Naive thymus-derived CD8-positive, alpha-beta T cell (primary cell): Measurements from ENCODE around the gene PRL. TPM values are rescaled to one million over a fixed set of nuclear protein-coding genes. Genes with fewer than 3 reads are reported as not detected.

Experiments
- ATAC-seq, 2 donors: fragments of 150-1000 bp; cut with Tn5 transposase in 1 of 2; sonication (Bioruptor Pico), chemical (Tn5 transposase) in 1 of 2; 1 replicate in 1 of 2; 2 replicates in 1 of 2; pipeline ENCODE4 v1.10.0; 2021; ENCODE audit warnings: mild to moderate bottlenecking in 2 of 2, moderate library complexity in 2 of 2
- POLR2A ChIA-PET: fragments of 350-600 bp; sonication (Branson Sonifier 250); formaldehyde crosslinking; loops from one replicate; lab custom pipeline; 2021; ENCODE audit warnings: antibody characterized with exemption; lab: Charles Lee
- DNase-seq, 10 donors: peaks; one replicate each; pipeline versions ENCODE4 v3.0.0 to v3.0.0-alpha.2; 2020 to 2022
- H3K27ac Mint-ChIP-seq, 10 donors: one replicate each; pipeline ENCODE4 v1.8.0; 2020 to 2022; ENCODE audit warnings: mild to moderate bottlenecking in 10 of 10, mixed read lengths in 10 of 10, moderate library complexity in 4 of 10, inconsistent platforms in 1 of 10
- H3K27me3 Mint-ChIP-seq, 5 donors: one replicate each; pipeline ENCODE4 v1.8.0; 2021 to 2022; ENCODE audit warnings: mixed read lengths in 5 of 5
- H3K36me3 Mint-ChIP-seq, 3 donors: one replicate each; pipeline ENCODE4 v1.8.0; 2020 to 2022; ENCODE audit warnings: mixed read lengths in 3 of 3, mild to moderate bottlenecking in 2 of 3, inconsistent platforms in 1 of 3
- H3K4me1 Mint-ChIP-seq, 4 donors: one replicate each; pipeline ENCODE4 v1.8.0; 2021 to 2022; ENCODE audit warnings: mixed read lengths in 4 of 4
- H3K4me3 Mint-ChIP-seq, 10 donors: one replicate each; pipeline ENCODE4 v1.8.0; 2020 to 2022; ENCODE audit warnings: mild to moderate bottlenecking in 10 of 10, mixed read lengths in 10 of 10, moderate library complexity in 6 of 10, inconsistent platforms in 1 of 10
- H3K9me3 Mint-ChIP-seq, 9 donors: one replicate each; pipeline ENCODE4 v1.8.0; 2020 to 2022; ENCODE audit warnings: mixed read lengths in 9 of 9, mild to moderate bottlenecking in 3 of 9, inconsistent platforms in 1 of 9, moderate library complexity in 1 of 9
- polyA plus RNA-seq, 3 donors: library from polyadenylated mRNA; unstranded; fragments of 300-500 nt; fragmentation: Illumina TruSeq; gene quantifications; one replicate each; pipeline ENCODE4 v1.2.3, GENCODE V29; 2021
- total RNA-seq, 8 experiments: library from RNA in 2 of 8; stranded (reverse) in 2 of 8; gene quantifications; one replicate each; pipeline ENCODE4 v1.2.3 and lab custom pipeline; 2021 to 2026

PRL gene
- under 1 TPM; 0.30 to 0.57 TPM for total RNA-seq
- 1 to 10 TPM; 2.0 to 2.6 (median 2.4) TPM for polyA plus RNA-seq
- total RNA-seq (lab: John Stamatoyannopoulos, UW), result 0 to 1.6 (median 0.62) reads per million in 6 experiments

GRCh38 chr6:22296936-22297335 lies at the start of gene PRL:
PRL (minus strand) TSS chr6:22297036; CDS start chr6:22296982, 54 bp downstream.
- Mint-ChIP-seq H3K36me3 (no peaks in the 10 kb centered on the region), H3K27ac (no peak within 1 kb of the TSS), H3K9me3 (peaks cover 0 to 2% (median 0%) of the 10 kb centered on the region in 9 donors), H3K27me3 (no peaks in the 10 kb centered on the region), H3K4me3 (no peak within 1 kb of the TSS), H3K4me1 (no peaks in the 10 kb centered on the region)
- DNase-seq (no peak), ATAC-seq (no peak)
- POLR2A ChIA-PET, result no interaction called here

GRCh38 chr6:22343864-22344263 lies 47.0 kb upstream of the PRL start:
- Mint-ChIP-seq H3K27me3 (peaks cover 0 to 4% (median 0%) of the 10 kb centered on the region in 5 donors), H3K27ac (no peak overlapping the region), H3K36me3 (no peaks in the 10 kb centered on the region), H3K4me1 (no peaks in the 10 kb centered on the region), H3K4me3 (no peak overlapping the region), H3K9me3 (peaks cover 0 to 19% (median 0%) of the 10 kb centered on the region in 9 donors)
- no peak for DNase-seq
- no peak for ATAC-seq
- POLR2A ChIA-PET, result no interaction called here

- DNase-seq, result no peak
- POLR2A ChIA-PET, result no interaction called here
- H3K27me3 Mint-ChIP-seq, result no peaks in the 10 kb centered on the region
- peaks cover 0 to 2% (median 0%) of the 10 kb centered on the region in 9 donors for H3K9me3 Mint-ChIP-seq
- H3K27ac Mint-ChIP-seq, result no peak overlapping the region
- H3K36me3 Mint-ChIP-seq, result no peaks in the 10 kb centered on the region
- no peak for ATAC-seq
- H3K4me3 Mint-ChIP-seq, result peak overlapping the region in 1 of 10 donors; percentile 33
- peaks cover 0 to 6% (median 0%) of the 10 kb centered on the region in 4 donors for H3K4me1 Mint-ChIP-seq
Observed at GRCh38 chr6:22334778-22335177, 37.9 kb upstream of the PRL start.

- POLR2A ChIA-PET, result no interaction called here
- Mint-ChIP-seq H3K9me3 (peaks cover 0 to 3% (median 0%) of the 10 kb centered on the region in 9 donors), H3K4me3 (no peak overlapping the region), H3K4me1 (peaks cover 0 to 6% (median 0%) of the 10 kb centered on the region in 4 donors), H3K36me3 (no peaks in the 10 kb centered on the region), H3K27me3 (no peaks in the 10 kb centered on the region), H3K27ac (no peak overlapping the region)
- DNase-seq (no peak), ATAC-seq (no peak)
Observed at GRCh38 chr6:22333802-22334201, 37.0 kb upstream of the PRL start.

GRCh38 chr6:22332711-22333110 lies 35.9 kb upstream of the PRL start:
- no peaks in the 10 kb centered on the region for H3K27me3 Mint-ChIP-seq
- peaks cover 0 to 6% (median 0%) of the 10 kb centered on the region in 4 donors for H3K4me1 Mint-ChIP-seq
- H3K4me3 Mint-ChIP-seq, result no peak overlapping the region
- peaks cover 0 to 3% (median 0%) of the 10 kb centered on the region in 9 donors for H3K9me3 Mint-ChIP-seq
- no peaks in the 10 kb centered on the region for H3K36me3 Mint-ChIP-seq
- POLR2A ChIA-PET, result no interaction called here
- ATAC-seq (no peak), DNase-seq (no peak)
- no peak overlapping the region for H3K27ac Mint-ChIP-seq

- Mint-ChIP-seq H3K4me1 (peaks cover 0 to 6% (median 0%) of the 10 kb centered on the region in 4 donors), H3K36me3 (no peaks in the 10 kb centered on the region), H3K4me3 (no peak overlapping the region), H3K27ac (no peak overlapping the region), H3K27me3 (no peaks in the 10 kb centered on the region), H3K9me3 (peaks cover 0 to 3% (median 0%) of the 10 kb centered on the region in 9 donors)
- DNase-seq, result no peak
- POLR2A ChIA-PET, result no interaction called here
- no peak for ATAC-seq
Observed at GRCh38 chr6:22332216-22332615, 35.4 kb upstream of the PRL start.

- peaks cover 0 to 3% (median 0%) of the 10 kb centered on the region in 9 donors for H3K9me3 Mint-ChIP-seq
- no peaks in the 10 kb centered on the region for H3K36me3 Mint-ChIP-seq
- H3K4me1 Mint-ChIP-seq, result peaks cover 0 to 6% (median 0%) of the 10 kb centered on the region in 4 donors
- H3K27me3 Mint-ChIP-seq, result no peaks in the 10 kb centered on the region
- H3K27ac Mint-ChIP-seq, result no peak overlapping the region
- ATAC-seq (no peak), DNase-seq (no peak)
- POLR2A ChIA-PET, result no interaction called here
- H3K4me3 Mint-ChIP-seq, result no peak overlapping the region
Observed at GRCh38 chr6:22330941-22331340, 34.1 kb upstream of the PRL start.

- peaks cover 0 to 3% (median 0%) of the 10 kb centered on the region in 9 donors for H3K9me3 Mint-ChIP-seq
- ATAC-seq (no peak), DNase-seq (no peak)
- no peaks in the 10 kb centered on the region for H3K4me1 Mint-ChIP-seq
- H3K27me3 Mint-ChIP-seq, result no peaks in the 10 kb centered on the region
- no peak overlapping the region for H3K27ac Mint-ChIP-seq
- no peaks in the 10 kb centered on the region for H3K36me3 Mint-ChIP-seq
- no peak overlapping the region for H3K4me3 Mint-ChIP-seq
- POLR2A ChIA-PET, result no interaction called here
Observed at GRCh38 chr6:22328474-22328873, 31.6 kb upstream of the PRL start.

GRCh38 chr6:22327881-22328280 lies 31.0 kb upstream of the PRL start:
- ATAC-seq, result no peak
- no peak overlapping the region for H3K27ac Mint-ChIP-seq

GRCh38 chr6:22326500-22326899 lies 29.7 kb upstream of the PRL start:
- H3K27me3 Mint-ChIP-seq, result no peaks in the 10 kb centered on the region
- H3K36me3 Mint-ChIP-seq, result no peaks in the 10 kb centered on the region
- no peak for DNase-seq
- H3K4me3 Mint-ChIP-seq, result no peak overlapping the region
- POLR2A ChIA-PET, result no interaction called here
- H3K9me3 Mint-ChIP-seq, result peaks cover 0 to 3% (median 0%) of the 10 kb centered on the region in 9 donors
- H3K4me1 Mint-ChIP-seq, result no peaks in the 10 kb centered on the region
- H3K27ac Mint-ChIP-seq, result no peak overlapping the region
- ATAC-seq, result no peak

More at GRCh38 chr6:22327881-22328280, 31.0 kb upstream of the PRL start:
- H3K4me1 Mint-ChIP-seq, result no peaks in the 10 kb centered on the region
- peaks cover 0 to 3% (median 0%) of the 10 kb centered on the region in 9 donors for H3K9me3 Mint-ChIP-seq
- POLR2A ChIA-PET, result no interaction called here
- H3K4me3 Mint-ChIP-seq, result no peak overlapping the region
- DNase-seq, result no peak
- no peaks in the 10 kb centered on the region for H3K36me3 Mint-ChIP-seq
- no peaks in the 10 kb centered on the region for H3K27me3 Mint-ChIP-seq

- no peak overlapping the region for H3K4me3 Mint-ChIP-seq
- POLR2A ChIA-PET, result no interaction called here
- no peak for ATAC-seq
- DNase-seq, result no peak
- no peaks in the 10 kb centered on the region for H3K27me3 Mint-ChIP-seq
- no peak overlapping the region for H3K27ac Mint-ChIP-seq
- peaks cover 0 to 3% (median 0%) of the 10 kb centered on the region in 9 donors for H3K9me3 Mint-ChIP-seq
- H3K36me3 Mint-ChIP-seq, result no peaks in the 10 kb centered on the region
- H3K4me1 Mint-ChIP-seq, result no peaks in the 10 kb centered on the region
Observed at GRCh38 chr6:22325481-22325880, 28.6 kb upstream of the PRL start.

- Mint-ChIP-seq H3K27me3 (no peaks in the 10 kb centered on the region), H3K27ac (no peak overlapping the region), H3K36me3 (no peaks in the 10 kb centered on the region), H3K4me1 (no peaks in the 10 kb centered on the region), H3K9me3 (no peaks in the 10 kb centered on the region), H3K4me3 (no peak overlapping the region)
- ATAC-seq (no peak), DNase-seq (no peak)
- POLR2A ChIA-PET, result no interaction called here
Observed at GRCh38 chr6:22323848-22324247, 27.0 kb upstream of the PRL start.

GRCh38 chr6:22322103-22323030 lies 25.5 kb upstream of the PRL start:
- Mint-ChIP-seq H3K36me3 (no peaks in the 10 kb centered on the region), H3K4me3 (no peak overlapping the region), H3K9me3 (no peaks in the 10 kb centered on the region), H3K27ac (no peak overlapping the region), H3K27me3 (no peaks in the 10 kb centered on the region), H3K4me1 (no peaks in the 10 kb centered on the region)
- ATAC-seq (no peak), DNase-seq (no peak)
- POLR2A ChIA-PET, result no interaction called here
